Osteoblast (primary cell): ENCODE measurements around the gene P2RY6. TPM values are rescaled to one million over a fixed set of nuclear protein-coding genes. Genes with fewer than 3 reads are reported as not detected.

ENCODE experiments used
- DNase-seq: peaks from one replicate; pipeline ENCODE4 v3.0.0; 2011; ENCODE audit warnings: low spot score, mixed read lengths; ENCODE audit not compliant: insufficient read length; ENCODE audit errors: missing footprints
- H2AFZ ChIP-seq: 2 replicates; pipeline ENCODE4 v1.6.0; 2011; ENCODE audit warnings: mild to moderate bottlenecking, low read length
- H3K27ac ChIP-seq: 2 replicates; pipeline ENCODE4 v1.5.1; 2011; ENCODE audit warnings: mild to moderate bottlenecking, low read depth, low read length, moderate library complexity
- H3K27me3 ChIP-seq: 2 replicates; pipeline ENCODE4 v1.6.0; 2012; ENCODE audit warnings: mild to moderate bottlenecking, control low read depth, inconsistent platforms, low read length, moderate library complexity; ENCODE audit not compliant: insufficient read depth
- H3K36me3 ChIP-seq: 2 replicates; pipeline ENCODE4 v1.5.1; 2011; ENCODE audit warnings: mild to moderate bottlenecking, low read length, control low read depth, moderate library complexity; ENCODE audit not compliant: insufficient read depth
- H3K4me1 ChIP-seq: 2 replicates; pipeline ENCODE4 v1.5.1; 2011; ENCODE audit warnings: mild to moderate bottlenecking, low read length, control low read depth, moderate library complexity; ENCODE audit not compliant: insufficient read depth
- H3K4me2 ChIP-seq: 2 replicates; pipeline ENCODE4 v1.6.0; 2011; ENCODE audit warnings: mild to moderate bottlenecking, low read length; ENCODE audit not compliant: insufficient read depth
- H3K4me3 ChIP-seq: fragments of 200-600 bp; sonication (generic); 3 replicates; pipeline ENCODE4 v1.5.1; 2012; ENCODE audit warnings: mild to moderate bottlenecking, low read length, inconsistent platforms; ENCODE audit not compliant: insufficient read depth
- H3K79me2 ChIP-seq: 2 replicates; pipeline ENCODE4 v1.6.0; 2012; ENCODE audit warnings: mild to moderate bottlenecking, low read length, control low read depth, inconsistent platforms; ENCODE audit not compliant: insufficient read depth
- H3K9me3 ChIP-seq: 2 replicates; pipeline ENCODE4 v1.5.1; 2011; ENCODE audit warnings: low read depth, low read length, control low read depth
- H4K20me1 ChIP-seq: 2 replicates; pipeline ENCODE4 v1.6.0; 2012; ENCODE audit warnings: mild to moderate bottlenecking, low read length, control low read depth; ENCODE audit not compliant: insufficient read depth
- CTCF ChIP-seq: IDR thresholded peaks from 2 replicates; pipeline ENCODE4 v1.5.1; 2011; ENCODE audit warnings: mild to moderate bottlenecking, low read depth, low read length, moderate library complexity; ENCODE audit errors: extremely low read depth
- total RNA-seq: library from RNA; depleted of rRNA; stranded (reverse); fragments of >200 nt; gene quantifications from 2 replicates; pipeline ENCODE4 v1.2.3, GENCODE V29; 2012

Gene P2RY6
- total RNA-seq, 1 donor: 0.72 TPM

DNA sequence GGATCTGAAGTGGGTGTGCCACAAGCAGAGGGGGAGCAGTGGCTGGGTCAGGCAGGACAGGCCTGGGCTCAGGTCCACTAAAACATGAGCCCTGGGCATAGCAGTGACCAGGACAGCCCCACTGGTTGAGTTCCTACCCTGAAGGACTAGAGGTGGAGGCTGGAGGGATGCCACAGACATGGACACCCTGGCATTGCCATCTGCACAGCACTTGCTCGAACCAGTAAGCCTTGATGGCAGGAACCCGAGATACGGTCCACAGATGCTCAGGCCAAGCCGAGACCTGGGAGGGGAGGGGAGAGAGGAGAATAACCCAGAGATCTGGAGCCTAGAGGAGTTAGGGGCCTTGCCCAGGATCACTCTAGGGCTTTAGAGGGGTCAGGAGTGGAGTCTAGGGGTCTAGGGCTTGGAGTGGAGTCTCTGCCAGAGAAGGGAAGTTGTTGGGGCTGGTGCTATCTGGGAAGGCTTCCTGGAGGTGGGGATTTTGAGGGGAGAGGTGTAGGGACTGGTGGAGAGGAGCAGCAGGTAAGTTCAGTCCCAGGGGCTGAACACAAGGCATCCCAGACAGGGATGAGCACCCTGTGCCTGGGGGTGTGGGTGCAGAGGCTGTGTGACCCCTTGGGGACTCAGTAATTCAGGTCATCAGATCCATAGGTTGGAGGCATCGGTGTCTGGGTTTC lies 73.5 kb downstream of the P2RY6 start:
- H3K27me3 ChIP-seq: no peaks in the 10 kb centered on the region
- peaks cover 94% of the 10 kb centered on the region for H3K79me2 ChIP-seq
- H3K4me1 ChIP-seq: peaks cover 21% of the 10 kb centered on the region
- no peak overlapping the region for H2AFZ ChIP-seq
- H3K9me3 ChIP-seq: no peaks in the 10 kb centered on the region
- H3K27ac ChIP-seq: no peak overlapping the region
- peaks cover 26% of the 10 kb centered on the region for H3K36me3 ChIP-seq
- H4K20me1 ChIP-seq: peaks cover 86% of the 10 kb centered on the region
- H3K4me2 ChIP-seq: no peak overlapping the region
- no peak for TF ChIP-seq CTCF
- DNase-seq: peak; percentile 53
- H3K4me3 ChIP-seq: no peak overlapping the region

GRCh38 chr11:73346186-73346935 lies 74.2 kb downstream of the P2RY6 start:
- H3K27ac ChIP-seq: no peak overlapping the region
- H3K4me1 ChIP-seq: peaks cover 26% of the 10 kb centered on the region
- no peaks in the 10 kb centered on the region for H3K9me3 ChIP-seq
- peaks cover 86% of the 10 kb centered on the region for H4K20me1 ChIP-seq
- H3K27me3 ChIP-seq: no peaks in the 10 kb centered on the region
- peak; percentile 87 for DNase-seq
- H2AFZ ChIP-seq: no peak overlapping the region
- H3K36me3 ChIP-seq: peaks cover 26% of the 10 kb centered on the region
- no peak overlapping the region for H3K4me3 ChIP-seq
- peaks cover 92% of the 10 kb centered on the region for H3K79me2 ChIP-seq
- no peak overlapping the region for H3K4me2 ChIP-seq
- no peak for TF ChIP-seq CTCF

- Histone ChIP-seq H3K9me3 (no peaks in the 10 kb centered on the region), H3K36me3 (peaks cover 27% of the 10 kb centered on the region), H3K4me2 (no peak overlapping the region), H3K4me3 (no peak overlapping the region), H2AFZ (no peak overlapping the region), H3K79me2 (peaks cover 92% of the 10 kb centered on the region), H4K20me1 (peaks cover 85% of the 10 kb centered on the region), H3K27me3 (no peaks in the 10 kb centered on the region), H3K4me1 (peaks cover 27% of the 10 kb centered on the region), H3K27ac (no peak overlapping the region)
- no peak for DNase-seq
- TF ChIP-seq CTCF: no peak
These were observed 74.9 kb downstream of the P2RY6 start for GRCh38 chr11:73347067-73347466.

Other genes with a start within 250 kb of the P2RY6 start
- 34.0 and 38.0 TPM in 2 replicates for gene FCHSD2, start 130.0 kb upstream of the P2RY6 start, total RNA-seq
- gene P2RY2, start 54.1 kb upstream of the P2RY6 start, total RNA-seq: 0.36 and 0.59 TPM in 2 replicates
- 50.1 and 67.0 TPM in 2 replicates for gene ARHGEF17, start 35.9 kb downstream of the P2RY6 start, total RNA-seq
- gene RELT, start 104.1 kb downstream of the P2RY6 start, total RNA-seq: 2.9 and 4.0 TPM in 2 replicates